CD14-positive monocyte (primary cell): ENCODE measurements around the gene AKT1S1. TPM values are rescaled to one million over a fixed set of nuclear protein-coding genes. Genes with fewer than 3 reads are reported as not detected.

ENCODE experiments used
- DNase-seq, 3 donors: peaks; one replicate each; pipeline ENCODE4 v3.0.0-alpha.2; 2011 to 2022
- H2AFZ ChIP-seq: 2 replicates; pipeline ENCODE4 v1.6.0; 2012; ENCODE audit warnings: mild to moderate bottlenecking, low read depth, low read length, inconsistent platforms; ENCODE audit not compliant: insufficient read depth, poor library complexity, severe bottlenecking
- H3K27ac ChIP-seq, 2 donors: 1 replicate in 1 of 2; 2 replicates in 1 of 2; pipeline ENCODE4 v1.5.1; 2012 to 2013; ENCODE audit warnings: low read length in 2 of 2, control low read depth in 1 of 2, inconsistent platforms in 1 of 2, low read depth in 1 of 2, mild to moderate bottlenecking in 1 of 2
- H3K27me3 ChIP-seq, 2 donors: one replicate each; pipeline versions ENCODE4 v1.6.0 to v1.6.1; 2011 to 2013; ENCODE audit warnings: low read length in 2 of 2; ENCODE audit not compliant: control insufficient read depth in 2 of 2, insufficient read depth in 2 of 2
- H3K36me3 ChIP-seq, 2 donors: replicated peaks in 1 of 2; 1 replicate in 1 of 2; 2 replicates in 1 of 2; pipeline versions ENCODE4 v1.5.1 to v1.6.1; 2012 to 2013; ENCODE audit warnings: low read length in 2 of 2, control low read depth in 1 of 2, inconsistent platforms in 1 of 2, mild to moderate bottlenecking in 1 of 2; ENCODE audit not compliant: insufficient read depth in 2 of 2, control insufficient read depth in 1 of 2
- H3K4me1 ChIP-seq, 2 donors: 1 replicate in 1 of 2; 2 replicates in 1 of 2; pipeline versions ENCODE4 v1.5.1 to v1.6.1; 2012 to 2013; ENCODE audit warnings: low read length in 2 of 2, control low read depth in 1 of 2, inconsistent platforms in 1 of 2, mild to moderate bottlenecking in 1 of 2, moderate library complexity in 1 of 2; ENCODE audit not compliant: insufficient read depth in 2 of 2, control insufficient read depth in 1 of 2
- H3K4me2 ChIP-seq: replicated peaks from 2 replicates; pipeline ENCODE3; 2012; ENCODE audit warnings: low read length, moderate library complexity, mild to moderate bottlenecking; ENCODE audit not compliant: poor library complexity, severe bottlenecking; ENCODE audit errors: extremely low read depth
- H3K4me3 ChIP-seq, 3 experiments: fragments of 200-600 bp in 1 of 3; sonication (generic) in 1 of 3; replicated peaks in 1 of 3; 1 replicate in 2 of 3; 2 replicates in 1 of 3; pipeline ENCODE4 v1.5.1; 2011 to 2013; ENCODE audit warnings: low read length in 3 of 3, mild to moderate bottlenecking in 3 of 3, control low read depth in 2 of 3, low read depth in 2 of 3, inconsistent platforms in 1 of 3, moderate library complexity in 1 of 3
- H3K79me2 ChIP-seq: 2 replicates; pipeline ENCODE4 v1.6.0; 2012; ENCODE audit warnings: mild to moderate bottlenecking, control low read depth, inconsistent platforms, low read length, moderate library complexity; ENCODE audit not compliant: insufficient read depth
- H3K9ac ChIP-seq: 2 replicates; pipeline ENCODE4 v1.6.0; 2017; ENCODE audit warnings: low read length, mild to moderate bottlenecking; ENCODE audit not compliant: insufficient read depth, poor library complexity, severe bottlenecking
- H3K9me3 ChIP-seq, 2 donors: replicated peaks in 1 of 2; 1 replicate in 1 of 2; 2 replicates in 1 of 2; pipeline versions ENCODE4 v1.5.1 to v1.6.1; 2012 to 2013; ENCODE audit warnings: low read length in 2 of 2, control low read depth in 1 of 2; ENCODE audit not compliant: control insufficient read depth in 1 of 2, insufficient read depth in 1 of 2
- H4K20me1 ChIP-seq: 2 replicates; pipeline ENCODE4 v1.6.0; 2012; ENCODE audit warnings: mild to moderate bottlenecking, low read length, control low read depth, moderate library complexity; ENCODE audit not compliant: insufficient read depth
- H3K27ac Mint-ChIP-seq, 7 donors: one replicate each; pipeline ENCODE4 v1.8.0; 2020; ENCODE audit warnings: mild to moderate bottlenecking in 7 of 7, mixed read lengths in 7 of 7, moderate library complexity in 6 of 7, inconsistent platforms in 2 of 7
- H3K27me3 Mint-ChIP-seq, 3 donors: one replicate each; pipeline ENCODE4 v1.8.0; 2021 to 2022; ENCODE audit warnings: low read depth in 3 of 3, mild to moderate bottlenecking in 3 of 3, mixed read lengths in 3 of 3, moderate library complexity in 3 of 3, inconsistent platforms in 1 of 3
- H3K36me3 Mint-ChIP-seq, 2 donors: one replicate each; pipeline ENCODE4 v1.8.0; 2020; ENCODE audit warnings: mixed read lengths in 2 of 2, inconsistent platforms in 1 of 2, mild to moderate bottlenecking in 1 of 2
- H3K4me1 Mint-ChIP-seq: one replicate; pipeline ENCODE4 v1.8.0; 2020; ENCODE audit warnings: mild to moderate bottlenecking, mixed read lengths
- H3K4me3 Mint-ChIP-seq, 2 donors: one replicate each; pipeline ENCODE4 v1.8.0; 2020; ENCODE audit warnings: mild to moderate bottlenecking in 2 of 2, mixed read lengths in 2 of 2, moderate library complexity in 1 of 2
- H3K9me3 Mint-ChIP-seq, 7 donors: one replicate each; pipeline ENCODE4 v1.8.0; 2020 to 2022; ENCODE audit warnings: mixed read lengths in 7 of 7, mild to moderate bottlenecking in 6 of 7, moderate library complexity in 6 of 7, inconsistent platforms in 2 of 7
- WGBS: methylation state at CpG from one replicate; pipeline ENCODE4 v1.1.5; 2013; ENCODE audit warnings: missing lambda C conversion rate; ENCODE audit not compliant: insufficient coverage; 5-methylcytosine and 5-hydroxymethylcytosine counted together
- intact Hi-C, 2 donors: fragments of 100-400 bp; cut with micrococcal nuclease; formaldehyde crosslinking; loops; one replicate each; pipeline versions ENCODE4 v1.15.0 to v1.15.1; 2023
- polyA plus RNA-seq, 3 donors: library from polyadenylated mRNA; depleted of rRNA in 1 of 3; unstranded in 2 of 3; stranded (reverse) in 1 of 3; fragments of 300-500 nt in 2 of 3; fragments of >200 nt in 1 of 3; fragmentation: Illumina TruSeq in 2 of 3; gene quantifications; 1 replicate in 2 of 3; 2 replicates in 1 of 3; pipeline ENCODE4 v1.2.3, GENCODE V29; 2012 to 2021
- TF ChIP-seq, protein P1 (sequence below): fragments of 200-600 bp; IDR thresholded peaks from one replicate; pipeline ENCODE4 v1.8.0; 2022; ENCODE audit warnings: antibody characterized with exemption, mild to moderate bottlenecking

The AKT1S1 gene
- polyA plus RNA-seq, 3 donors = 5.4 to 18.2 (median 6.6) TPM

DNA sequence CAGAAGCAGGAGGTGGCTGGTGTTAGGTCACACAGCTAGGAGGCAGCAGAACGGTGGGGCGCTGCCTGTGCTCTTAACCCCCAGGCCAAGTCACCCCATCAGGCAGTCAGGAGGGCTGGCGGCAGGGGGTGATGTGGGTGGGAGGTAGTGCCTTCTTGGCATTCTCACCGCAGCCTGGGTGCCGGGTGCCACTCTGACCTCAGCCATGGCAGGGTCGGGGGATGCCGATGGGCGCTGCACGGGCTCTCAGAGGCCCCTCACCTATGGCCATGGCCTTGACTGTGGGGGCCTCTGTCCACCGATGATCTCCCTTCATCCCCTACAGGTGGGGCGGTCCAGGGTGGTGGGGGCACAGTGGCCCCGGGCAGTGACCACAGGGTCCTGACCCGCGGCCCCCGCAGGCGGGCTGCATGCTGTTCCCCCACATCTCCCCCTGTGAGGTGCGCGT lies 20.6 kb downstream of the AKT1S1 start:
- Histone ChIP-seq H3K27ac (no peak overlapping the region), H3K79me2 (peaks cover 20% of the 10 kb centered on the region), H3K9ac (no peak overlapping the region), H3K4me3 (no peak overlapping the region), H2AFZ (no peak overlapping the region), H3K4me1 (peaks cover 9 to 14% of the 10 kb centered on the region in 2 donors), H3K36me3 (peaks cover 32 to 50% of the 10 kb centered on the region in 2 donors), H3K9me3 (peaks cover 0 to 4% of the 10 kb centered on the region in 2 donors), H3K4me2 (no peak overlapping the region), H3K27me3 (peaks cover 7 to 12% of the 10 kb centered on the region in 2 donors), H4K20me1 (peaks cover 89% of the 10 kb centered on the region)
- Mint-ChIP-seq H3K27me3 (peaks cover 13 to 16% (median 15%) of the 10 kb centered on the region in 3 donors), H3K9me3 (peaks cover 0 to 5% (median 0%) of the 10 kb centered on the region in 7 donors), H3K27ac (no peak overlapping the region), H3K4me1 (peaks cover 19% of the 10 kb centered on the region), H3K36me3 (peaks cover 32 to 57% of the 10 kb centered on the region in 2 donors), H3K4me3 (no peak overlapping the region)
- TF ChIP-seq, protein P1, sequence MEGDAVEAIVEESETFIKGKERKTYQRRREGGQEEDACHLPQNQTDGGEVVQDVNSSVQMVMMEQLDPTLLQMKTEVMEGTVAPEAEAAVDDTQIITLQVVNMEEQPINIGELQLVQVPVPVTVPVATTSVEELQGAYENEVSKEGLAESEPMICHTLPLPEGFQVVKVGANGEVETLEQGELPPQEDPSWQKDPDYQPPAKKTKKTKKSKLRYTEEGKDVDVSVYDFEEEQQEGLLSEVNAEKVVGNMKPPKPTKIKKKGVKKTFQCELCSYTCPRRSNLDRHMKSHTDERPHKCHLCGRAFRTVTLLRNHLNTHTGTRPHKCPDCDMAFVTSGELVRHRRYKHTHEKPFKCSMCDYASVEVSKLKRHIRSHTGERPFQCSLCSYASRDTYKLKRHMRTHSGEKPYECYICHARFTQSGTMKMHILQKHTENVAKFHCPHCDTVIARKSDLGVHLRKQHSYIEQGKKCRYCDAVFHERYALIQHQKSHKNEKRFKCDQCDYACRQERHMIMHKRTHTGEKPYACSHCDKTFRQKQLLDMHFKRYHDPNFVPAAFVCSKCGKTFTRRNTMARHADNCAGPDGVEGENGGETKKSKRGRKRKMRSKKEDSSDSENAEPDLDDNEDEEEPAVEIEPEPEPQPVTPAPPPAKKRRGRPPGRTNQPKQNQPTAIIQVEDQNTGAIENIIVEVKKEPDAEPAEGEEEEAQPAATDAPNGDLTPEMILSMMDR = no peak
- 93% methylated on average over 14 of the region's 18 CpGs for WGBS
- no peak for DNase-seq
- intact Hi-C loops = no loop called here

DNA sequence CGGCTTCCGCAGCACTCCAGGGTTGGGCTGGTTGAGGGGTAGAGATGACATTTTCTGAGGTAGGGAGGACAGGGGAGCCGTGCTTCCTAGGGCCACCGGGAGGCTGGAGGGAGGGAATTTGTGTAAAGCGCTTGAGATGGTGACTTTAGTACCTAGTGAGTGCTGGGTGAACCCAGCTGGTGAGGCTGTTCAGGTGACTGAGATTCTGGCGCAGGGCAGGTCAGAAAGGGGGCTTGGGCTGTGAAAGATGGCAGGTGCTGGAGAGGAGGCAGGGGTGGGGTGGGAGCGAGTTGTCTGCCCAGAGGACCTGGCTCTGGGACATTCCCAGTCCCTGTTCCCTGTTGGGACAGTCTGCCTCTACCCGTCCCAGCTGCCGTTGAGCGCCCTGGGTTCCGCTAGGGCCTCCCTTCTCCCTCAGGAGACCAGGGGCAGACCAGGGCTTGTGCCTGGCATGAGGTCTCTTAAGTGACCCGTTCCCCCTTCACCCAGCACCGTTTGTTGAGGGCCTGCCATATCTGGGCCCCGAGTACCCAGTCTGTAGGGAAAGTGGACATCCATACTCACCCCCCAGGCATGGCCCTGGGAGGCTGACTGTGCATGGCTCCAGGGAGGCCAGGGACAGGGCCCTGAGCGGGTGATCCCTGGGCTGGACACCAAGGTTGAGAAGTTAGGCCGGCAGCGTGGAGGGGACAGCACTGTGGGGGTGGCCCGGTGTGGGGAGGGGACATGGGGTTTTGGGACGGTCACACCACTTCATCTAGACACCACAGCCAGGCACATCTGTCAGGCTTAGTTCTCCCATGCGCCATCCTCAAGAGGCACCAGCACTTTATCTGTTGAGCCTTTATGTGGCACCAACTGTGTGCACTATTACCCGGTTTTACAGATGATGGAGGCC lies 21.2 kb downstream of the AKT1S1 start:
- Histone ChIP-seq H3K27ac (no peak overlapping the region), H3K4me3 (no peak overlapping the region), H3K36me3 (peaks cover 28 to 43% of the 10 kb centered on the region in 2 donors), H3K9me3 (peaks cover 0 to 4% of the 10 kb centered on the region in 2 donors), H3K27me3 (peaks cover 7 to 12% of the 10 kb centered on the region in 2 donors), H3K79me2 (peaks cover 20% of the 10 kb centered on the region), H4K20me1 (peaks cover 86% of the 10 kb centered on the region), H3K4me2 (no peak overlapping the region), H2AFZ (no peak overlapping the region), H3K9ac (no peak overlapping the region), H3K4me1 (peaks cover 9 to 14% of the 10 kb centered on the region in 2 donors)
- H3K4me1 Mint-ChIP-seq = peaks cover 19% of the 10 kb centered on the region
- TF ChIP-seq, protein P1 = no peak
- H3K27ac Mint-ChIP-seq = peak overlapping the region in 2 of 7 donors; percentile 41 to 85
- peaks cover 0 to 5% (median 0%) of the 10 kb centered on the region in 7 donors for H3K9me3 Mint-ChIP-seq
- peaks cover 13 to 16% (median 15%) of the 10 kb centered on the region in 3 donors for H3K27me3 Mint-ChIP-seq
- no peak for DNase-seq
- intact Hi-C loops = no loop called here
- H3K36me3 Mint-ChIP-seq = peaks cover 28 to 51% of the 10 kb centered on the region in 2 donors
- WGBS = 85% methylated on average over 14 of the region's 21 CpGs
- H3K4me3 Mint-ChIP-seq = no peak overlapping the region
